Brain pericyte (primary cell): ENCODE measurements around the gene PCCA.
"Not testable (repeated sequence)": the region's sequence is repeated elsewhere in the genome, so short reads cannot be mapped to it uniquely, and the experiment has no call there.

Experiments
- DNase-seq: peaks from one replicate; pipeline ENCODE4 v3.0.0-alpha.2; 2012; ENCODE audit warnings: low read depth, low spot score

PCCA gene

GRCh38 chr13:100097821-100098220 lies 8.9 kb downstream of the PCCA start:
- DNase-seq, result no peak

GRCh38 chr13:100098445-100099116 lies 9.7 kb downstream of the PCCA start:
- DNase-seq, result no peak

DNA sequence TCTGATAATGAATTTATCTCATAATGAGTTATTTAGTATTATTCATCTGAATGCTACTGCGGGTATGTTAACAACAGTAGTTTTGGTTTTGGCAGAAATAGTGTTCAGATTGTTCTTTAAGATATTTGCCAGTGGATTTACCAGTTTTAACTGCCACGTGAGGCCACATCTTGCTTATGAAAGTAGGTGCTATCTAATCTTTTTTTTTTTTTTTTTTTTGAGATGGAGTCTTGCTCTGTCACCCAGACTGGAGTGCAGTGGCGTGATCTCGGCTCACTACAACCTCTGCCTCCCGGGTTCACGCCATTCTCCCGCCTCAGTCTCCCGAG lies 10.2 kb downstream of the PCCA start:
- DNase-seq, result not testable (repeated sequence)

GRCh38 chr13:100100115-100100879 lies 11.4 kb downstream of the PCCA start:
- no peak for DNase-seq

DNA sequence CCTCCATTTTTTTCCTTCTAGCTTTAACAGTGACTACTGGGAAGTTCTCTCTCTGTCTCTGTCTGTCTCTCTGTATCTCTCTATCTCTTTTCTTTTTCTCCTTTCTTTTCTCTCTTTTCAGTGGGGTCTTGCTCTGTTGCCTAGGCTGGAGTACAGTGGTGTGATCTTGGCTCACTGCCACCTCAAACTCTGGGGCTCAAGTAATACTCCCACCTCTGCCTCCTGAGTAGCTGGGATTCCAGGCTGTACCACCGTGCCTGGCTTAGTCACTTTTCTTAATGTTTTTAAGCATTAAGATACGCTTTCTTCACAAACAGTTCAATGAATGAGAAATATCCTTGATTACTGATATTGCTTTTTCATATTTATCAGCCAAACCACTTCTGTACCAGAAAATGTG lies 13.1 kb downstream of the PCCA start:
- no peak for DNase-seq

GRCh38 chr13:100106005-100106404 lies 17.1 kb downstream of the PCCA start:
- DNase-seq, result no peak

DNA sequence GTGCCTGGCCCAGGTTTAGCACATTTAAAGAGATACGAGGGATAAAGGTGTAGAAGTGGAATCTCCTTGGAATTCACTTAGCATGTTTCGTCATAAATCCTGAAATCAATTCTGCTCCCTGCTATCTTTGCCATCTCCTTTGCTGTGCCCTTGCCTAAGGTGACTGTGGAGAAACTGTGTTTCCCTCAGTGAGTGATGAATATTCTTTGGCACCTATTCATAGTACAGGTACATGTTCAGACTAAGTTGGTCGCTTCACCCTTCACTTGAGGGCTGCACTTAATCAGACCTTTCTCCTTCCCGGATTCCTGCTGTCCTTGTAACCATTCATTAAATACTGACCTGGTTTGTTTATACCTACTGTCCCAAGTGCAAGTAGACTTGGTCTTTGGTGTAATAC lies 17.8 kb downstream of the PCCA start:
- DNase-seq, result no peak

DNA sequence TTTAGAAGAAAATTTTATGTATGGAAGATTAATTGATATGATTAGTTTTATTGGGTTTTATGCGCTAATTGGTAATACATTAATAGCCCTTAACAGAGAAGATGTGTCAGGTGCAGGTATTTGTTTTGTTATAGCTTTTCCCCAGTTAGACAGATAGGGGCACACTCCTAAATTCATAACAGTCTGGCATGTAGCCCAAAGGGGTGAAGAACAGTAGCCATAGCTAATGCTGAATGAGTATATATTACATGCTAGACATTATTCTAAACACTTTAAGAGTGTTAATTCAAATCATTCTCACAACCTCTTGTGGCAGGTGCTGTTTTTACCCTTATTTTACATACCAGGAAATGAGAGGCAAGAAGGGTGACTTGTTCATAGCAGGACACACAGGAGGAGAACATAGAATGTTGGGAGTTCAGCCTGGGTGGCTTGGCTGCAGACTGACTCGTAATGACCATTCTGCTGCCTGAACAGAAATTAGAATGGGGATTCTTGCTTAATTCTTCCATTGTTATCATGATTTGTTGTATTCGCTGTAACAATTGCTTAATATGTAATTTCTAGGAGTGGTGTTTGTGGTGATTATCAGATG lies 20.1 kb downstream of the PCCA start:
- no peak for DNase-seq

DNA sequence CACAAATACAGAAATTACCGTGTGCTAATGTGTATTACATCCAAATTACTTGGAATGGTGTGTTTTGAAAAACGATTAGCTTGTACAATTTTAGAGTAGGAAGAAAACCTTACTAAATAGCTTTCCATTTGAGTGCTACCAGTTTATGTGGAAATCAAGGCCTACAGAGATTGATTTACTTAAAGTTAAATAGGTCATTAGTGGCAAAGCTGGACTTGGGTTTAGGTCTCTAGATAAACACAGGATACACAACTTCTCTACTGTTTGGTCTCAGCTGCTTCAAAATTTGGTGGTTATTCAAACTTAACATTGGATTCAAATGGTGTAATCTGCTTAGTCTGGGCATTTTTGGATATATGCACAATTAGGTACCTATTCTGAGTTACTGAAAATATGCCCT lies 21.4 kb downstream of the PCCA start:
- no peak for DNase-seq

DNA sequence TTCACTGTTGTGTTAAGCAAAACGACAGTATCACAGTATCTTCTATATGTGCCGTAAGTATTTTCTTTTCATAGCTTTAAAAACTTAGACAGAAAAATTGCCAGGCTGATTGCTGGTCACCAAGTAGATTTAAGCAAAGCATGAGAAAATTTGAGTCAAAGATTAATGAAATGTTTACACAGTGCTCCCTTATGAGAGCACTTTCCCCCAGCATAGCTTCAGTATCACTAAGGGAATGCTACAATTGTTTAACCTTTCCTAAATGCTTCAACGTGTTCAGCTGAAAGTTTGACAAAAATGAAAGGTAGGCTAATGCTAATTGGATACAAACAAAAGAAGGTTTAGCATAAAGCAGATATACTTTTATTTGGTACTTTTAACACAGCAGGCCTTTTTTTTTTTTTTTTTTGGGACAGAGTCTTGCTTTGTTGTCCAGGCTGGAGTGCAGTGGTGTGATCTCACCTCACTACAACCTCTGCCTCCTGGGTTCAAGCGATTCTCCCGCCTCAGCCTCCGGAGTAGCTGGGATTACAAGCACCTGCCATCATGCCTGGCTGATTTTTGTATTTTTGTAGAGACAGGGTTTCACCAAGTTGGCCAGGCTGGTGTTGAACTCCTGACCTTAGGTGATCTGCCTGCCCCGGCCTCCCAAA lies 23.4 kb downstream of the PCCA start:
- DNase-seq, result no peak

GRCh38 chr13:100115693-100116254 lies 26.9 kb downstream of the PCCA start:
- no peak for DNase-seq

GRCh38 chr13:100124265-100124664 lies 35.4 kb downstream of the PCCA start:
- DNase-seq, result no peak

DNA sequence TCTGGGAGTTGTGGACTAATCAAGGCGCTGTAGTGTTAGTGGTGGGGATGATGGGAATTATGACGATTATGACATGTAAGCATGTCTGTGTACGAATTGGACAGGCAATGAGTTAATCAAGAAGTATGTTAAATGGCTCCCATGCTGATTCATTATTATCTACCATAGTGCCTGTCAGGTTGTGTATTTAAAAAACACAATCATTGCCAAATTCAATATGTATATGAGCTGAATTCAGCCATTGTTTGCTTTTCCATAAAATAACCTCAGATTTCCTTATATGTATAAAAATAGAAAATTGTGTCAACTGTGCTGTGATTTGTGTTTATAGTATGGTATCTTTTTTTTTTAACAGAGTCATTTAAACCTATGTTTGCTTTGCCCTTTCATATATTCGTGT lies 37.1 kb downstream of the PCCA start:
- DNase-seq, result no peak

- DNase-seq, result no peak
Observed at GRCh38 chr13:100128373-100128772, 39.5 kb downstream of the PCCA start.

DNA sequence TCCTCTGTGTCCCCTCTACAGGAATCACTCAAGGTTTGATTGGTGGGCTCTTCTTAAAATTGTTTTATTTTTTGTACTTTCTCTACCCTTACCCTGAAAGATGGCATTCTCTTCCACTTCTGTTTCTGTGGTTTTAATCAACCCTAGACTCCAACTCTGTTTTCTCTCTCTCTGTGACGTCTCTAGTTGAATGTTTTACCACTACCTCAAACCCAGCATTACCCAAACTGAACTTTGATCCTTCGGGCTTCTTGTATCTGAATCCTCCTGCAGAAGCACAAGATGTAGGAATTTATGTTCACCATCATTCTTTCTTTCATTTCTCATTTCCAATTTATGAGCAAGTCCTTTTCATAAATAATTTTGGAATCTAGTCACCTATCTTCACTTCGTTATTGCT lies 39.9 kb downstream of the PCCA start:
- no peak for DNase-seq

GRCh38 chr13:100129605-100130004 lies 40.7 kb downstream of the PCCA start:
- no peak for DNase-seq

DNA sequence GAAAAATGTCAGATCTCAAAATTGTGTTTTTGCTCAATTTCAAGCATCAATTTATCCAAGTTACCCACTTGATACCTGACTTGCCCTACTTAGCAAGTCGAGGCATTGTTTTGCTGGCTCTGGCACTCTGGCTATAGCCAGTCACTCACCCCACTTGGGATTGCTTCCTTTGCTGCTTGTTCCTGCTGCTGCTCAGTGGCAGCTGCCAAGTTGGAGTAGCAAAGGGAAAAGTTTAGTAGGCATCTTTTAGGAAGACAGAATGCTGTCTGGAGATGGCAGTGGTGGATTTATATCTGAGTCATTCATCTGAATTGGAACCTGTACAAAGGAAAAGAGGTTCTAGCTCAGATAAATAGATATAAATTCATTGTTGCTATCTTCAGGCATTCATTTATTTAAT lies 41.2 kb downstream of the PCCA start:
- DNase-seq, result no peak

DNA sequence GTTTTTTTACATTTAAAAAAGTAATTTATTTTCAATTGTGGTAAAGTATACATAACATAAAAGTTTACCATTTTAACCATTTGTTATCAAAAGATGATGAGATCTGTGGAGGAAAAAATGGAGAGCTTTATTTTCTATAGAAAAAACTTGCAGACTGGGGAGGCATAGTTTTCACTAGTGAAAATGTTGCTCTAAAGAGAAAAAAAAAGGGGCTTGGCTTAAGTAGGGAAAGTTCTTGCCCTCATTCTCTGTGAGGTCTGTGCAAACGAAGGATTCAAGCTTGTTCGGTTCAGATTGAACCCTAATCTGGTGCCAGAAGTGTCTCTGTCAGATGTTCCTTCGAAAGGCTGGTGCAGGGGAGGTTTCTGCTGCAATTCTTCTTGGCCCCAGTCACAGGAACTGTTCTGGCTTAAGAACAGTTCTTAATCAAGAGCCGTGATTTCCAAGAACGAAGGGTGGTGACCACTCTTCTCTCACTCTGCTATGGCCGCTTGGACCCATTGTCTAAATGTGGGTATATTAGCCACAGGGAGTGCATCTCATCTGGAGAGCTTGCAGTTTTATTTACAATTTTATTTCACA lies 42.1 kb downstream of the PCCA start:
- no peak for DNase-seq

GRCh38 chr13:100131863-100132574 lies 43.1 kb downstream of the PCCA start:
- peak; percentile 45 for DNase-seq

- no peak for DNase-seq
Observed at GRCh38 chr13:100138859-100139491, 50.1 kb downstream of the PCCA start.

GRCh38 chr13:100139817-100140216 lies 50.9 kb downstream of the PCCA start:
- DNase-seq, result no peak
